Activated CD4-positive, alpha-beta T cell treated with anti-CD3 and anti-CD28 coated beads for 4 hours (primary cell): ENCODE data around the gene SCUBE1.

Experiments
- DNase-seq, 2 donors: peaks; one replicate each; pipeline ENCODE4 v3.0.0-alpha.2; 2020

The SCUBE1 gene

DNA sequence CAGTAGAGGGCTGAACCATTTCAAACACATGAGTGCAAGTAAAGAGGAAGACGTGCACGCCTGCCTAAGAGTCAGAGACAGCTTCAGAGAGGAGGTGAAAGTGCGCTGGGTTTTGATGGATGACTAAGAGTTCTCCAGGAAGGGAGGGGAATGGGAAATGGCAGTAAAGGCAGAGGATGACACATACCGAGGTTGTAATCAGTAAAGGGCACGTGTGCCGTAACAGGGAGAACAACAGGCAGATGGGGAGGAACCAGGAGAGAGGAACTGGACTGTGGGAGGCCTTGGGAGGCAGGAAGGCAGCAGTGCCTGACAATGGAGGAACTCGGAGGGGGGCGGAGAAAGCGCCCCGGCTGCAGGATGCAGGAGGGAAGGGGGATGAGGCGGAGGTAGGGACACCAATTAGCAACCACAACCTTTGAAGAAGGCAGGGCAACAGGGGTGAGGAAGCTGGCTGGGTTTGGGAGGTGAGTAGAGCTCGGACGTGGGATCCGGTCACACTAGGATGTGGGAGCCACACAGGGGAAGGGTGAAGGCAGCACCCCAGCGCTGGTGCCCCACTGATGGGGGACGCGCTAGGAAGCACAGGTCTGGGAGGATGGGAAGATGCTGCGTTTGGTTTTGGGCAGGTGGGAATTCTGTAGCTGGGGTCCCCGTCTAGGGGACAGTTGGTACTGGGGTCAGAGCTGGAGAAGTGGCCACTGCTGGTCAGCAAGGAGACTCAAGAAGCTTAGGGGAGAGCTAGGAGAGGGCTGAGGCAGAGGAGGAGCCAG, 67.4 kb downstream of the SCUBE1 start:
- no peak for DNase-seq

DNA sequence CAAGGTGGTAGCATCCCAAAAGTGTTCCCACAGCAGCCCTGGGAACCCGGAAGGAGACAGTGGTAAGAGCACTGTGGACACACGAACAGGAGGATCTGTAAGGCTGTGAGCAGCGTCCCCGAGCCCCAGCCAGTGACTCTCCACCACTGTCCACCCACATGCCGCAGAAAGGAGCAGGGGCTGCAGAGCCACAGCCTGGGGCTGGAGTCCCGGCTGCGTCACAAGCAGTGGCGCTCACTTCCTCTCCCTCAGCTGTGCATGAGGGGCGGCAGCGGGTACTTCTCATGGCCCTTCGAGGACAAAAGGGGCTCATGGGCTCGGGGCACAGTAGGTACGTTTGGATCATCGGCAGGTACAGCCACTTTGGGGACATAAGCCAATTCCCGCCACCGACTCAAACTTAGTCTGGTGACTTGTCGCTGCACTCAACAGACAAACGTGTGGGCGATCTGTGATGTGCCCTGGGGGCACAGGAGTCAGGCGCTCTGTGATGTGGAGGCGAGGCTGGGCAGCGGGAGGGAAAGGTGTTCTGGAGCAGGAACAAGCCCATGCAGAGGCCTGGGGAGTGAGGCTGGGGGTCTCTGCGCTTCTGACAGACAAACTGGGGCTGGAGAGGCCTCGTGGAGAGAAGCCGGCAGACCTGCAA, 68.5 kb downstream of the SCUBE1 start:
- no peak for DNase-seq

DNA sequence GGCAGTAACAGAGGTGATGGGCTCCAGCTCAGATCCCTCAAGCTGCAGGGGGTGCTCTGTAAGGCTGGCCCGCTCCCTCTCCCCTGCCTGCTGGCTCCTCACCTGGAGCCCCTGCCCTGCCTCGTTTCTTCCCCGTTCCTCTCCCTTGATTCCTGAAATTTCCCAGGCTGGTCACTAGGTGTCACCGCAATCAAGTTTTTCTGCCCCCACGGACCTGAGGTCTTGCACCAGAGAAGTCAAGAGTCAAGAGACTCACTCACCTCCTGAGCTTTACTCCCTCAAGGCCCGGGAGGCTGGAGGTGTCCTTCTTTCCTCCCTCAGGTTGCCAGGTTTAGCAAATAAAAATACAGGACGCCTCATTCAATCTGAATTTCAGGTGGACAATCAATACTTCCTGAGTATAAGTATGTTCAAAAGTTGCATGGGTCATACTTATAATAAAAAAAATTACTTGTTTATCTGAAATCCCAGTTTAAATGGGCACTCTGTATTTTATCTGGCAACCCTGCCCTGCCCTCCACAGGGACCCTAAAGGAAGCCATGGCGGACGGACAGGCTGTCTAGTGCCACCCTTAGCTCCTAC, 69.2 kb downstream of the SCUBE1 start:
- DNase-seq = peak; percentile 21 to 26

DNA sequence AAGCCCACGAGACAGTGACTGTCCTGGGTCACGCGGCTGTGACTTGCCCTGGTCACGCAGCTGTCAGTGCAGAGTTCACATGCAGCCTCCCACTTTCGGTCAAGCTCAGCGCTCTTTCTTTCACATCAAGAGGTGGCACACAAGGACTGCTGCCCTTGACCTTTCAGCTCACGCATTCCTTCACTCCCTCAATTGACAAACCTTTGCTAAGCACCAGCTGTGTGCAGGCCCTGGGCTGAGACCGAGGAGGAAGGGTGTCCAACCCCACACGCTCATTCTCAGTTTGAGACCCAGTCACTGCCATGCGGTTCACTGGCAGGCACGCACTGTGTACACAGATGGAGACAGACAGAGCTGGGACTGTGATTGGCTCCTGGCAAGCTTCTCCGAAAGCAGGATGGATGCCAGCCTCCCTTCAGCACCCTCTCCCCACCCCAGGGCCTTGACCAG, 70.3 kb downstream of the SCUBE1 start:
- no peak for DNase-seq

DNA sequence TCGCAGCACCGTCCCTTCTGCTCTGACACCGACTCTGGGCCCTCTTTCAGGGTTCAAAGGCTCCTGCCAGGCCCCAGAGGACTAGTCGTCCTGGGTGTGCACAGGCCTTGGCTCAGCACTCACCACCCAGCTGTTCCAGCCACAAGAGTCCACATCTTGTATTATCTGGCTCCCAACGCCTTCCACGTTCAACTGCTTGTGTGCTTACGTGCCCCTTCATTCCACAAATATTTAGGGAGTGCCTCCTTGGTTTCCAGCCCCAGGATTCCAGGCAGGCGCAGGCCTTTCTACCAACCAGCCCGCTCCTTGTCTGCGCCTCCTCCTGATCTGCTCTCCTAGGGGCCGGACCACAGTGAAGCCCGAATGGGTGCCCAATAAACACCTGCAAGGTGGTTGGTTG, 70.9 kb downstream of the SCUBE1 start:
- DNase-seq = no peak

DNA sequence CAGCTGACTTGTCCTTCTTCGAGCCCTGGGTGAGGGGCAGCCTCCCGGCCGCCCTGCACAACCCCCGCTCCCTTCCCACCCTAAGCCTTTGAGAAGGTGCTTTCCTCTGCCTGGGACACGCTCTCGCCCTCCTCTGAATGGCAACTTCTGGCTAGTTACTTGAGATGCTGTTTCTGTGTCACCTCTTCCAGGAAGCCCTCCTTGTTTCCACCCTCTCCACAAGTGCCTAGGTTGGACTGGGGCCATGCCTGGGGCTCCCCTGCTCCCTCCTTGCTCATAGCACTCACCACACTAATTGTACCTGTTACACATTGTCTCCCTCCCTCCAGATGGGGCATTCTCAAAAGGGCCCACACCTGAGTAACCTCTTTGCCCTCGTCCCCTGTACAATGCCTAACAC, 72.2 kb downstream of the SCUBE1 start:
- no peak for DNase-seq

DNA sequence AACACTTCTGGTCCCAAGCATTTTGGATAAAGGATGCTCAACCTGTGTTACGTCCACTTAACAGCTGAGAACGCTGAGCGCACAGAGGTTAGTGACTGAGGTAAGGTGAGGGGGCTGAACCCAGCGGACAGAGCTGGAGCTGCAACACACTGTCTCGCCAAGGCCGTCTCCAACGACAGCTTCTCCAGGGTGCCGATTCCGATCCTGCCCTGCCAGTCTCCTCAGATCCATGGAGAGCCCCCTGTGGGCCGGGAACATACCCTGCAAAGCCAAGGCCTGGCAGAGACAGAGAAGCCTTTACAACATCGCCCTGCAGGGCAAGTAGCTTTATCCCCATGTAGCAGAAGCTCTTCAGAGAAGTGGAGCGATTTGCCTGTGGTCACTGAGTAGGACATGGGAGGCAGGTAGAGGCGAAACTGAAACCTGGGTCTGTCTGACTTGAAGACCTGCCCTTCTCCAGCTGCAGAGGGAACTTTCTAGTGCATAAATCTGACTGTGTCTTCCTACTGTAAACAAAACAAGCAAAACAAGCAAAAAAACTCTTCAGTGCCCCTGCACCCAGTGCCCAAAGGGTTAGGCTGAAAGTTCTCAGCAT, 72.8 kb downstream of the SCUBE1 start:
- DNase-seq = no peak

DNA sequence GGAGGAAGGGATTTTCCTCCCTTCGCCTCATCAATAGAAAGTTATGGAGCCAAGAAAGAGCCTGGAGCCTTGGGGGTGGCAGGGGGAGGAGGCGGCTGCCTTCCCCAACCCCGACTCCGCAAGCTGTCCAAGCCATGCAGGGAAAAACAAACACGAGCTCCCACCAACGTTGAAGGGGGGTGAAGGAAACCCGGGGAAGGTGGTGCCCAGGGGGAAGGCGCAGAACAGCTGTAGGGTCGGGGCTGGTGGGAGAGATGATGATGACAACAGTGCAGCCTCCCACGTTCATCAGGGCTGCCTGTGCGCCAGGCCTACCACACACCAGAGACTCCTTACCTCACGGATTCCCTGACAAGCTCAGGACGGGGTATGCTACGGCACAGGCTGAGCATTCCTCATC, 73.5 kb downstream of the SCUBE1 start:
- no peak for DNase-seq

DNA sequence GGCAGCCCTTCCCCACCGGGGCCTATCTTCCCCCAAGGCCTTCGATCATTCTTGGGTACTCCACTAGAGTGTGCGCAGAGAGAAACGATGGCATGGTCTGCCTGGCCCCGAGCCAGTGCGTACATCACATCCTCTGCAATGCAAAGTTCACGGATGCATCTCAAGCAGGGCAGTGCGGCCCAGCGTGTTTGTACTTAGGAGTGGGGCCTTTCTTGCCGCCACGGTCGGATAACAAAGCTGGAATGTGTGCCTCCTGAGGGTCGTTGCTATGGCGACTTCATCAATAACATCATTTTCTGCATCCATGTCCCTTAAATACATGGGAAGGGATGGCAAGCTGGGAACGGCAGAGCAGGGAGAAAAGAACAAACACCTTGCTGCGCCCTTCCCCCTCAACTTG, 73.9 kb downstream of the SCUBE1 start:
- no peak for DNase-seq

DNA sequence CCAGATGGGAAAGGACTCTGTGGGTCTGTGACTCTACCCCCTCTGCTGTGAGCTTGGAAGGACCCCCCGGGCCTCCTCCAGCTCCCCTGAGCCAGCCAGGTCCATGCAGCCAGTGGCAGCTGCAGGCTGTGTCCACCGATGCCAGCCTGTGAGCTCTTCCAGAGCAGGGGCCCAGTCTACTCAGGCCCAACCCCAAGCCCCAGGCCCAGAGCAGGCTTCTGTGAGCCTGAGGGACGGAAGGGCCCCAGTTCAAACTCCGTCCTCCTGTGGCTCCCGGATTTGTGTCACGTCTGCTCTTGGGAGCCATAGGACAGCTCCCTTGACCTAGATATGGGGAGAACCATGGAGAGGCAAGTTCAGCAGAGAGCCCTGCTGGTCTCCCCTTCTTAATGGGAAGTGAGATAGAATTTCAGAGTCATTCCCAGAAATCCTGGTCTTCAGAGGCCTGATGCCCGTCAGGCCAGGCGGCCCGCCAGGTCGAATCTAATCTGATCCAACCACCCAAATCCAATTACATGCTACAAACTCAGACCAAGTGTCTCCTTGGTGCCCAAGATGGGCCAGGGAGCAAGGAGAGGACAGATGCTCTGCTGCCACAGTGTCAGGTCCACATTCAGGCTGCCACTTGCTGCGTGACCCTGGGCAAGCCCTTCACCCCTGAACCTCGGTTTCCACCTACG, 75.1 kb downstream of the SCUBE1 start:
- no peak for DNase-seq

DNA sequence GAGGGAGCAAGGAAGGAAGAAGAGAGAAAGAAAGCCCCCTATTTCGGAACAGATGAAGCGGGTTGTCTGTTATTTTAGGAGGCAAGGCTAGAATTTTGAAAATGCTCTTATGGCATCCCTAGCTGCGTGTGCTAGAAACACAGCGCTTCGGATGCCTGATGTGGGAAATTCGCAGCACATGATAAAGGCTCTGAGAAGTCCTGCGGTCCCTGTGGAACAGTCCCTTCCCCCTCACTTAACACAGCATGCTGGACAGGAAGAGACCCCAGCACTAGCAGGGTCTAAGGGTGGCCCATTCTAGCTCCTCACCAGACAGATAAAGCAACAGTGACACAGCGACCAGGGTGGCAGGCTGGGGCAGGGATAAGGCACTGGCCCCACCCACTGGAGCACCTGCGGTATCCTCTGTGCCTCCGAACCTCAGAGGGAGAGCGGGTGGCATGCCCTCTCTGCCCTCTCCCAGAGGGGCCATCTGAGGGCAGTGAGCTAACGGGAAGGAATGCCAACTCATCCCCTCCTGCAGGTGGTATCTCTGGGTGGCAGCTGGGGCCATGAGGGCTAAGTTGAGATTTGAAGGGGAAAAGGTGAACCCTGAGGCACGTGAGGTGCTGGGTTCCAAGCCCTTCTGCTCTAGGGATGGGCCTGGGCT, 75.7 kb downstream of the SCUBE1 start:
- no peak for DNase-seq

DNA sequence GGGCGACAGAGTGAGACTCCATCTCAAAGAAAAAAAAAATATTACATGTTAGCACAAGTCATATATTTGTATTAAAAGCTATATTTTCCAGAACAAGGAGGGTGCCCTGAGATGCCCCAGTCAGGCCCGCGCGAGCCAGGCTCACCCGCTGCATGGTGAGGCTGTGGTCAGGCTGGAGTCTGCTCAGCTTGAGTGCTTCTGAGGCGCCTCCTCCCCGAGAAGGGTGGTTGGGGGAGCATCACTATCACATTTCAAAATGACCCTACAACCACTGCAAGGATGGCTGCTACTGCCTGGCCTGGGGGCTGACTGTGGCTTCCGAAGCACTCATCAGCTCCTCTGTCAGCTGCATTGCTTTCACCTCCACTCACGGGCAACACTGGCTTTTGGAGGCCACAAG, 77.1 kb downstream of the SCUBE1 start:
- no peak for DNase-seq

DNA sequence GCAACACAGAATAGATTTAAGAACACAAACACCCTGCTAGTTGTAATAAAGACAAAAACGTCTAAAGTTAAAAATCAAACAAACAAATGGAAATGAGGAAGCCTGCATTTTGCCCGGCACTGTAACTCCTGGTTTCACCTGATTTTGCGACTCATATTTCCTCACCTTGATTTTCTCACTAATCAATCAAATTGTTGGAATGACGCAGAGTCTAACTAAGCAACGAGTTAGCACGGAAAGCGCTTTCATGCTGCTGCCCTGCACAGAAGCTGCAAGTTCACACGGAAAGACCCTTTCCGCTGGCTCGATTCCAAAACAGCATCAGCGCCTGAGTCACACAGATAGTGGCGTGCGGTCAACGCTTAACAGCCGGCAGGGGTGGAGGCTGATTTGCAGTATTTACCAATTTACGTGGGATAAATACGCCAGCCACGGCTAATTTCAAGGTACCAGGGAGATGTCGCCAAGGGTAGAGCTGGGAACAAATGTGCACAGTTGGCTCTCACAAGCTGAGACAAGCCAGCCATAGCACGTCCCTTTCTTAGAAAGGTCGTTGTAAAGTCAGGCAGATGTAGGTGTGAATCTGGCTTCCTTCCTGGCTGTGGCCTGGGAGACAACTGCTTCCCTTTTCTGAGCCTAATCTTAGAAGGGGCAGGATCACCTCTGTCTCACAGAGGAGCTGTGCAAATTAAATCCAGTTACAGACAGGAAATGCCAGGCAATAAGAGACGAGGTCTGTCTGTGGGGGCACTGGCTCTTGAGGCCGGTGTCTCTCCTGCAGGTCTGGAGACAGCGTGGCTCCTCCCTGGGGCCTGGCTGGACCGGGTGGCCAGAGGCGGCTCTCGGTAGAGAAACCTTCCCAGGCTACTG, 79.3 kb downstream of the SCUBE1 start:
- DNase-seq = peak; percentile 83 to 84

DNA sequence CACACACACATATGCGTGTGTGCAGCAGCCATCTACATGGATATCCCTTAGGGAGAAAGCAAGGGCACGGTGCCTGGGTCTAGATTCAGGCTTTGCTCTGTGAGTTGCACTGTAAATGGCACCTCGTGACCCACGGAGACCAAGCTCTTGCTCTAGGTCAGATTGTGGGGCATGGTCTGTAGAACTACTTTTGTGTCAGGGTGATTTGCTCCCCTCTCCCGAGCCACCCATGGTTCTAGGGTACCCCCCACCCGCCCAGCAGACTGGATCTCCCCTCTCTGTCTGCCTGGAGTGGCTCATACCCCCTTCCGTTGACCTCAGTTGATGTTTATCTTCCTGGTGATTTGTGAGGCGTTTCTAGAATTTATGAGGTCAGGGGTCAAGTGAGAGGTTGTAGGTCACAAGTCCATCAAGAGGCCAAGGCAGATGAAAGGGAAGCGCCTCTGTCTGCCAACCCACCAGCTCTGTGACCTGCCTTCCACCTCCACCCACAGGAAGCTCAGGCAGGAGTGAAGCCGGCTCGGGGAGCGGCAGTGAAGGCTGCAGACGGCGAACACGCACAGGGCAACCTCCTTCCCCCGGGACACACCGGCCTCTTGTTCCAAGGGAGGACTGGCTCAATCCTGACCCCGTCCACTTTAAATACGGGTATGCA, 80.1 kb downstream of the SCUBE1 start:
- DNase-seq = peak; percentile 10 to 29

DNA sequence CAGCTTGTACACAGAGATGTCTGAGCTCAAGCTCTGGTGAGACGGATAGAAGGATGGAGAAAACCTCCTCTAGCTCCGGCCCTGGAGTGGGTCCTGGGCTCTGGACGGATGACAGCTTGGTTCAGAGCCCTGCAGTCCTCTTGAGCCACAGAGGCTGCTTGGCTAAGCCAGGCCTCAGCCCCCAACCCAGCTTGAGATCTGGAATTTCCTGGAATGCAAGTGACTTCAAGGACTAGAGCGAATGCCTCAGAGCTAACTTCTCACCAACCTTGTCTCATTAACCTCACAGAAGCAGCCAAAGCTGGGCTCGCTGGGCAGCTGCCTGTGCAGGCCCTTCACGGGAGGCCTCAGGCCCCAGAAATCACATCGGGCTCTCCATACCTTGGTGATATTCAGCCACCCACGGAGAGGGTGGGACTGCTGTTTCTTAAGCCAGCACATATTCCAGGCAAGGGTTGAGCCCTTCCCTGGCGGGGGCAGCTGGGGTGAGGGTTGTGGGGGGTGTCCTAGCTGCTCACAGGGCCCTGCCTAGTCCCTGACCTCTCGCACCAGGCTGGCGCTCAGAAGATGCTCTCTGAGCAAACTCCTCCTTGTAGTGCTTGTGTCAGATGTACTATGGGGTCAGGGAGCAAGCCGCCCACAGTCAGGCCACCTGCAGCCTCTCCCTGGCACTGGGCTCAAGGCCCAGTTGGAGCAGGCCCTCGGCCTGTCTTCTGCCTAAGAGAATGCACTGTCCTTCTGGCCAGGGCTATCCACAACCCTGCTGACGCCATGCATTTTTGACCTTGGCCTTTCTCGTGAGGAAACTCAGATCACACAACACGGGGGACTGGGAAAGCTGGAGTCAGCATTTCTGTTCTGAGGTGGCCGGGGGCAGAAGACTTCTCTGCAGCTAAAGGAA, 82.6 kb downstream of the SCUBE1 start:
- no peak for DNase-seq

DNA sequence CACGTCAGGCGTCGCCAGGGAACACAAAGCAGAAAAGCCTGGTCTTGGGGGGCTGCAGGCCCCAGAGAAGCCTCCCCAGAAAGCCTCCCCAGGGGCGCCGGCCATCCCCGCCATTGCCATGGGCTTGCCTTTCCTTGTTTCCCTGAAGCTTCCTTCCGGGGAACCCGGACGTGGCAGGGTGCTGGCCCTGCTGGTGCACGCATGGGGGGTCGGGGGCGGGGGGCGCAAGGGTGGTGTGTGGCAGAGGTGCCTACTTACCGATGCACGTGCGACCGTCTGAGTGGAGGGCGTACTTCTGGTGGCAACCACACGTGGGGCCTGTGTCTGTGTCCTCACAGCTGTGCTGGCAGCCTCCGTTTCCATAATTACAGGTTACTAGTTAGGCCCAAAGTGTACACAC, 85.2 kb downstream of the SCUBE1 start:
- no peak for DNase-seq

DNA sequence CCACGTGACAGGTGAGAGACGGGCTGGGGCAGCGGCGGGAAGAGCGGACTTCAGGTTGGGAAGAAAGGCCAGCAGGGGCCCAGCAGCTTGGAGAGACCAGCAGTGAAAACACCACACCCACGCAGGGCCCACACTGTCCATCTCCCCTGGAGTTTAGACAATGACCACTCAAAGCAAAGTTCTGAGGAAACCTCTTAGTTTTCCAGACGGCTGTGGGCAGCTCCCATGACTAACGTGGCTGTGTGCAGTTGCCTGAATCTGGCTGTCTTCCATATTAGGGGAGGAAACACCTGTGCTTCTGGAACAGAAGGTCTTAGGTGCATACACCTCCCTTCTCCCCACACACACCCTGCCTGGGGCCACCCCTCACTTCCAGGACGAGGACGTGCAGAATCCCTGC, 85.6 kb downstream of the SCUBE1 start:
- no peak for DNase-seq

DNA sequence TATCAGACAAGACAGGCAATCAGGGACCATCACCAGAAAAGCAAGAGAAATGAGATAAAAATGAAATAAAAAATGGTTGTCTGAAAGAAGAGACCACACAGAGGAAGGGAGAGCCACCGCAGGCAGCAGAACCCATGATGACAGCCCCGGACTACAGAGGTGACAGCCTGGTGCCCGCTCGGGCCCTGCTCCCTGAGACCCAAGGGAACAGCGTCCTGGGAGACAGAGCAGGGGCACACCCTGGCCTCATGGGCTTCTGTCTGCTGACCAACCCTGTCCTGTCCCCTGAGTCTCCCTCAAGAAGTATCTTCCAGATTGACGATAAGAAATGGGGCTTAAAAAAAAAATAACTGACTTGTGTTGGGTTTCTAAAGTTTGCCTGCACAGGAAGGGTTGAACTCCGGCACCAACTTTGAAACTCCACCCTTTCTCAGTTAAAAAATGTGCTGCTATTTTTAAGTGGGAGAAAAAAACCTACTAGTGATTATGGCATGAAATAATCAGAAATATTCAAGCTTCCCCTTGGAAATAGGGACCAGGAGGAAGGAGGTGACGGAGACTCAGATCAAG, 86.1 kb downstream of the SCUBE1 start:
- DNase-seq = no peak

DNA sequence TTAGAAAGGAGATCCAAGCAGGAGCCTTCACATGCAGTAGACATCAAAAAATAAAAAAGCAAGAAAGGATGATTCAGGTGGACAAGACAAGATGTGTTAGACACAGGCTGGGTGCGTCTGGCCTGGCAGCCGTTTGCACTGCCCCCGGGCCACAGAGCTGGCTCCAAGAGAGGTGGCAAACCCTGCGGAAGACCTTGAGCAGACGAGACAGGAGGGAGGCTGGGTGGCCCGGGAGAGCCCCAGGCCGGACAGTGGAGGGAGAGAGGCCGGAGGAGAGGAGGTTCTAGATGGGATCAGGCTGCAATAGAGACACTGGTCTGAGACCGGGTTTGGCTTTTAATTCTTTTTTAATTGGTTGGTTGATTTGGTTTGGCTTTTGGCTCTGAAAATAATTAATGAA, 86.6 kb downstream of the SCUBE1 start:
- no peak for DNase-seq

DNA sequence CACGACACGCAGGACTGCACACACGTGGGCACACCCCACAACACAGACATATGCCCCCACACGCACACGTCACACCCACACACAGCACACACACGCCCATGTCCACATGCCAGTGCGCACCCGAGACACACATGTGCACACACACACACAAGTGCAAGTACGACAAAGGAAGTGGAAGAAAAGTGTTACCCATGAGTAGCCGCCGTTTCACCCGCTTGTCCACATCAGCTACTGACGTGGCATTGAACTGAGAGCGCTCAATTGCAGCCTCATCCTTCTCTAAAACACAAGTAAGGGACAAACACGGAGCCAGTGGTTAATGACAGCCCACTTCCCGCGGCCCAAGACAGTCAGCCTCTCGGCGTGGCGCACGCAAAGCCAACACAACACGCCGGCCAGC, 87.9 kb downstream of the SCUBE1 start:
- DNase-seq = no peak
